Spleen (tissue), 11 donors: ENCODE results near the gene GPSM3. TPM values are rescaled to one million over a fixed set of nuclear protein-coding genes. Genes with fewer than 3 reads are reported as not detected.

ENCODE experiments used
- DNase-seq: peaks from one replicate; pipeline ENCODE4 v3.0.0-alpha.2; 2020
- H3K27ac ChIP-seq, 8 donors: fragments of 200-600 bp; sonication (generic) in 7 of 8; 1 replicate in 4 of 8; 2 replicates in 4 of 8; pipeline versions ENCODE4 v1.5.0 to v1.8.0; 2016 to 2021; ENCODE audit warnings: inconsistent platforms in 4 of 8, mild to moderate bottlenecking in 4 of 8, moderate library complexity in 1 of 8
- H3K27me3 ChIP-seq, 7 donors: fragments of 200-600 bp; sonication (generic) in 6 of 7; replicated peaks in 1 of 7; 1 replicate in 4 of 7; 2 replicates in 3 of 7; pipeline versions ENCODE4 v1.5.0 to v1.8.0; 2016 to 2021; ENCODE audit warnings: inconsistent platforms in 3 of 7, mild to moderate bottlenecking in 1 of 7
- H3K36me3 ChIP-seq, 6 donors: fragments of 200-600 bp; sonication (generic) in 5 of 6; 1 replicate in 4 of 6; 2 replicates in 2 of 6; pipeline versions ENCODE4 v1.5.0 to v1.8.0; 2016 to 2021; ENCODE audit warnings: inconsistent platforms in 2 of 6
- H3K4me1 ChIP-seq, 6 donors: fragments of 200-600 bp; sonication (generic) in 5 of 6; 1 replicate in 3 of 6; 2 replicates in 3 of 6; pipeline versions ENCODE4 v1.5.0 to v1.8.0; 2016 to 2021; ENCODE audit warnings: inconsistent platforms in 3 of 6
- H3K4me3 ChIP-seq, 8 donors: fragments of 200-600 bp; sonication (generic) in 7 of 8; 1 replicate in 4 of 8; 2 replicates in 4 of 8; pipeline versions ENCODE4 v1.5.0 to v1.8.0; 2016 to 2021; ENCODE audit warnings: inconsistent platforms in 4 of 8, mild to moderate bottlenecking in 4 of 8, moderate library complexity in 2 of 8
- H3K9me3 ChIP-seq, 8 donors: fragments of 200-600 bp; sonication (generic) in 7 of 8; 1 replicate in 4 of 8; 2 replicates in 4 of 8; pipeline versions ENCODE4 v1.5.0 to v1.8.0; 2016 to 2021; ENCODE audit warnings: inconsistent platforms in 4 of 8
- POLR2A ChIP-seq, 3 donors: fragments of 450-650 bp; IDR thresholded peaks; one replicate each; pipeline ENCODE4 v1.5.1; 2017; ENCODE audit warnings: antibody characterized with exemption in 3 of 3, mild to moderate bottlenecking in 1 of 3
- POLR2AphosphoS5 ChIP-seq, 3 donors: sonication (generic); formaldehyde crosslinking; IDR thresholded peaks; one replicate each; pipeline ENCODE4 v1.5.1; 2017; ENCODE audit warnings: antibody characterized with exemption in 3 of 3
- WGBS, 5 donors: extraction: QIAGEN DNeasy Blood & Tissue Kit in 3 of 5; methylation state at CpG; one replicate each; pipeline versions ENCODE4 v1.1.5 to v1.1.7; 2013 to 2018; 5-methylcytosine and 5-hydroxymethylcytosine counted together
- intact Hi-C: fragments of 100-400 bp; cut with DNase I; formaldehyde crosslinking; loops from one replicate; pipeline ENCODE4 v1.15.0; 2023; ENCODE audit warnings: low total_unique reads
- polyA plus RNA-seq, 3 donors: library from polyadenylated mRNA; stranded (reverse); fragments of 200-250 nt; gene quantifications; one replicate each; pipeline ENCODE4 v1.2.1, GENCODE V29; 2013
- total RNA-seq, 7 donors: library from RNA; depleted of rRNA in 3 of 7; stranded (reverse); fragments of >200 nt in 3 of 7; fragmentation: NEBNext Ultra II Directional in 4 of 7; extraction: Animal tissue kit (Norgen Biotek cat#: 25700) in 4 of 7; gene quantifications; one replicate each; pipeline versions ENCODE4 v1.1.0 to v1.2.1, GENCODE V29; 2016 to 2021
- TF ChIP-seq, protein P1 (sequence below), 11 experiments: fragments of 200-600 bp in 7 of 11; fragments of 450-650 bp in 4 of 11; sonication (generic) in 4 of 11; IDR thresholded peaks in 8 of 11; conservative IDR thresholded peaks in 3 of 11; 1 replicate in 7 of 11; 2 replicates in 4 of 11; pipeline versions ENCODE4 v1.4.0 to v1.8.0; 2016 to 2021; ENCODE audit warnings: antibody characterized with exemption in 11 of 11, inconsistent platforms in 4 of 11, mild to moderate bottlenecking in 1 of 11
- donor health status: healthy with polysubstance abuse.
- donor health status: DM: no; HTN: no; CAD: no; lungs with moderate emphysema.
- donor health status: DM: no; HTN: no; CAD: no.
- donor health status: Bipolar disorder and iron deficiency.
- donor health status: healthy.
- donor health status: DM: no; HTN: no; CAD: no.
- donor health status: DM: yes; HTN: yes; CAD: no.

The GPSM3 gene
- total and polyA plus RNA-seq, 10 donors = 140 to 263 (median 195) TPM

DNA sequence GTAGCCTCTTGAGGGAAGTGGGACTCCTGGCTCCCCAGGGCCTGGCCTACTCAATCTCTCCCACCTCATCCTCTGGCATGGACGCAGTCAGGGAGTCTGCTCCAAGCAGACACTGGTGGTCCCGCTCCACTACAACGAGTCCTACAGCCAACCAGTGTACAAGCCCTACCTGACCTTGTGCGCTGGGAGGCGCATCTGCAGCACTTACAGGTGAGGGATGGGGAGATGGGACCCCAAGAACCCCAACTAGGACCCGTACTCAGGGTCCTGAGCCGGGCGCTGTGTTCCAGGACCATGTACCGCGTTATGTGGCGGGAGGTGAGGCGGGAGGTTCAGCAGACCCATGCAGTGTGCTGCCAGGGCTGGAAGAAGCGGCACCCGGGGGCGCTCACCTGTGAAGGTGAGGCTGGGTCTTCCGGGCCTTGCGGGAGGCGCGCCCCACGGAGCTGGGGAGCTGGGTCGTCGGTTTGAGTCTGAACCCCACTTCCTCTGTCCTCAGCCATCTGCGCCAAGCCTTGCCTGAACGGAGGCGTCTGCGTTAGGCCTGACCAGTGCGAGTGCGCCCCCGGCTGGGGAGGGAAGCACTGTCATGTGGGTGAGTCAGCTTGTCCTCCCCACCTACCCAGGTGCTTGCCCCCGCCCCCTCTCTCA lies 25.9 kb downstream of the GPSM3 start:
- Histone ChIP-seq H3K27ac (no peak overlapping the region), H3K9me3 (no peaks in the 10 kb centered on the region), H3K27me3 (no peaks in the 10 kb centered on the region), H3K4me1 (no peaks in the 10 kb centered on the region), H3K4me3 (no peak overlapping the region), H3K36me3 (peaks cover 0 to 83% (median 35%) of the 10 kb centered on the region in 6 donors)
- intact Hi-C loops = no loop called here
- WGBS, 5 donors = 85 to 91% (median 90%) methylated on average over 17 to 30 of the region's 30 CpGs
- peak; percentile 65 for DNase-seq
- peak in 1 of 3 donors; percentile 47 for TF ChIP-seq POLR2AphosphoS5 (IDR thresholded peaks at IDR 0.05)
- TF ChIP-seq, protein P1, sequence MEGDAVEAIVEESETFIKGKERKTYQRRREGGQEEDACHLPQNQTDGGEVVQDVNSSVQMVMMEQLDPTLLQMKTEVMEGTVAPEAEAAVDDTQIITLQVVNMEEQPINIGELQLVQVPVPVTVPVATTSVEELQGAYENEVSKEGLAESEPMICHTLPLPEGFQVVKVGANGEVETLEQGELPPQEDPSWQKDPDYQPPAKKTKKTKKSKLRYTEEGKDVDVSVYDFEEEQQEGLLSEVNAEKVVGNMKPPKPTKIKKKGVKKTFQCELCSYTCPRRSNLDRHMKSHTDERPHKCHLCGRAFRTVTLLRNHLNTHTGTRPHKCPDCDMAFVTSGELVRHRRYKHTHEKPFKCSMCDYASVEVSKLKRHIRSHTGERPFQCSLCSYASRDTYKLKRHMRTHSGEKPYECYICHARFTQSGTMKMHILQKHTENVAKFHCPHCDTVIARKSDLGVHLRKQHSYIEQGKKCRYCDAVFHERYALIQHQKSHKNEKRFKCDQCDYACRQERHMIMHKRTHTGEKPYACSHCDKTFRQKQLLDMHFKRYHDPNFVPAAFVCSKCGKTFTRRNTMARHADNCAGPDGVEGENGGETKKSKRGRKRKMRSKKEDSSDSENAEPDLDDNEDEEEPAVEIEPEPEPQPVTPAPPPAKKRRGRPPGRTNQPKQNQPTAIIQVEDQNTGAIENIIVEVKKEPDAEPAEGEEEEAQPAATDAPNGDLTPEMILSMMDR (IDR thresholded peaks at IDR 0.05 in 8 of 11, conservative IDR thresholded peaks at IDR 0.05 in 3 of 11) = no peak

DNA sequence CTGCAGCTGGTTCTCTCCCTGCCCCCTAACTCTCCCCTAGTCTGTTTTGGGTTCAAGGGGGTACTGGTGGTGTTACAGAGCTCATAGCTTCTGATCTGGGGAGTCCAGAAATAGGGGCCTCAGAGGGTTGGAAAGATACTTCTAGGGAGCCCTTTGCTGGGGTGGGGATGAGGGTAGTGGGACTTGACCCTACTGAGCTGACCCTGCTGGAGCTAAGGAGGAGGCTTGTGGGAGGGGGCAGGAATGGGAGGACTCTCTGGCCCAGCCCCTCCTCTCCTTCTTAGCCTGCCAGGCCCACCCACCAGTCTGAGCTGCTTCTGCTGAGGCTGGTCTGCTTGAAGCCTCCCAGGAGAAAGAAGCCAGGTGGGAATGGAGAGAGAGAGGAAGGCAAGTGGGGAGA lies 28.1 kb downstream of the GPSM3 start, which contains the start of gene EGFL8:
Gene EGFL8 (plus strand): TSS at position 301 of the 400 bp plus-strand sequence. CDS start 1,571 bp downstream, outside the sequence.
- Histone ChIP-seq H3K4me3 (no peak within 1 kb of the TSS), H3K36me3 (peaks cover 0 to 70% (median 16%) of the 10 kb centered on the region in 6 donors), H3K9me3 (no peaks in the 10 kb centered on the region), H3K27me3 (no peaks in the 10 kb centered on the region), H3K27ac (peak within 1 kb of the TSS in 1 of 8 donors; percentile 34), H3K4me1 (no peaks in the 10 kb centered on the region)
- intact Hi-C loops = no loop called here
- TF ChIP-seq, protein P1 (IDR thresholded peaks at IDR 0.05 in 8 of 11, conservative IDR thresholded peaks at IDR 0.05 in 3 of 11) = no peak
- no peak for TF ChIP-seq POLR2A (IDR thresholded peaks at IDR 0.05)
- TF ChIP-seq POLR2AphosphoS5 (IDR thresholded peaks at IDR 0.05) = no peak
- peak; percentile 17 for DNase-seq

DNA sequence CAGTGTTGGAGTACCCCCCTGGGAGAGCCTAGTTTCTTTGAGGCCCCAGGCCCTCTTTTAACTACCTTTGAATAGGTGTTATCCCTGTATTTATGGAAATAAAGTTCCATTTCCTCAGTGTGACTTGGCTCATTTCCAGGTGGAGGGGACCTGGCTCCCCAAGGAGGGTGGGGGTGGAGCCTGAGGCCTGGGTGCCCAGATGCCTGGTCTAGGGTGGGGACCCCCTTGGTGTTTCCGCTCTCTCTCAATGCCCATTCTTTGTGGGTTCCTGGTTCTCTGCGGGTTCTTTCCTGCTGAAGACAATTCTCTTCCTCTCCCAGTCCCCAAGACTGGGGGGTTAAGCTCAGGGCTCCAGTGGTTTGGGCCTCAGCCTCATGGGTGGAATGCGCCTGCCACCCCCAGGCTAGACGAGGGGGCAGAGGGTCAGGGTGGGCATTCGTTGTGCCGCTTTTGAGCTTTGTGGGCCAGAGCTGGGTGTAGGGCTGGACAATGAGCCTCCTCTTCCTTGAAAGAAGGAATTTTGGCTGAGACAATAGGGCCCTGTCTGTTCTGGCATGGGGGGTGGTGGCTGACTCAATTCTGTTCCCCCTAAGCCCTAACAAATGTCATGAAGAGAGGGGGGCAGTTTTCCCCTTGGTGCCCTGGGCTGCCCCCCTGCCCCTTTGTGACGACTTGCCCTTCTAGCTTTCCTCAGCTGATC lies 28.7 kb downstream of the GPSM3 start:
- 89 to 98% (median 92%) methylated on average over 7 of the region's 7 CpGs for WGBS, 5 donors
- TF ChIP-seq POLR2A (IDR thresholded peaks at IDR 0.05) (no peak), POLR2AphosphoS5 (IDR thresholded peaks at IDR 0.05) (peak in 1 of 3 donors; percentile 13)
- TF ChIP-seq, protein P1 (IDR thresholded peaks at IDR 0.05 in 8 of 11, conservative IDR thresholded peaks at IDR 0.05 in 3 of 11) = no peak
- H3K27me3 ChIP-seq = no peaks in the 10 kb centered on the region
- intact Hi-C loops = no loop called here
- no peak overlapping the region for H3K4me3 ChIP-seq
- no peaks in the 10 kb centered on the region for H3K4me1 ChIP-seq
- peak overlapping the region in 1 of 8 donors; percentile 34 for H3K27ac ChIP-seq
- DNase-seq = peak; percentile 39
- peaks cover 0 to 69% (median 15%) of the 10 kb centered on the region in 6 donors for H3K36me3 ChIP-seq
- no peaks in the 10 kb centered on the region for H3K9me3 ChIP-seq

DNA sequence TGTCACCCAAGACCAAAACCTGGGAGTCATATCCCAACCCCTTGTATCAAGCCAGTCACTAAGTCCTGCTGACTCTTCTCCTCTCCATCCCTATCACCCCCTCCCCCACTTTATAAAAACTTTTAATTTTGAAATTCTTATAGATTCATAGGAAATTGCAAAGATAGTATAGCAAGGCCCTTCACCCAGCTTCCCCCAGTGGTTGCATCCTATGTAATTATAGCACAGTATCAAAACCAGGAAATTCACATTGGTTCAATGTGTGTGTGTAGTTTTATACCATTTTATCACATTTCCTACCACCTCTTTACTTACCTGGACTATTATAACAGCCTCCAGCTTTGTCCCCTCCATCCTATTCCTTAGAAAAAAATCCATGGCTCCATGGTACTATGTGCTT lies 34.4 kb downstream of the GPSM3 start:
- TF ChIP-seq POLR2A (IDR thresholded peaks at IDR 0.05) (no peak), POLR2AphosphoS5 (IDR thresholded peaks at IDR 0.05) (no peak)
- TF ChIP-seq, protein P1 (IDR thresholded peaks at IDR 0.05 in 8 of 11, conservative IDR thresholded peaks at IDR 0.05 in 3 of 11) = no peak
- Histone ChIP-seq H3K36me3 (peaks cover 0 to 52% (median 16%) of the 10 kb centered on the region in 6 donors), H3K27me3 (peaks cover 0 to 15% (median 0%) of the 10 kb centered on the region in 7 donors)

More for the DNA sequence above, 34.4 kb downstream of the GPSM3 start:
- Histone ChIP-seq H3K9me3 (no peaks in the 10 kb centered on the region), H3K27ac (no peak overlapping the region), H3K4me3 (no peak overlapping the region), H3K4me1 (peaks cover 6 to 30% (median 20%) of the 10 kb centered on the region in 6 donors)
- intact Hi-C loops = no loop called here
- no peak for DNase-seq
